Thymus (tissue), 14 donors: ENCODE measurements around the gene PICALM. TPM values are rescaled to one million over a fixed set of nuclear protein-coding genes. Genes with fewer than 3 reads are reported as not detected.

Source experiments
- DNase-seq, 9 donors: peaks; one replicate each; pipeline ENCODE4 v3.0.0-alpha.2; 2013; ENCODE audit warnings: low spot score in 9 of 9, low read depth in 6 of 9, missing footprints in 1 of 9
- H3K27ac ChIP-seq, 2 donors: one replicate each; pipeline ENCODE4 v1.5.1; 2013; ENCODE audit warnings: control low read depth in 1 of 2, low read depth in 1 of 2, low read length in 1 of 2, mild to moderate bottlenecking in 1 of 2, moderate library complexity in 1 of 2
- H3K27me3 ChIP-seq, 2 donors: one replicate each; pipeline ENCODE4 v1.5.1; 2013; ENCODE audit warnings: low read length in 1 of 2; ENCODE audit not compliant: control insufficient read depth in 2 of 2, insufficient read depth in 1 of 2
- H3K36me3 ChIP-seq, 2 donors: one replicate each; pipeline ENCODE4 v1.5.1; 2013; ENCODE audit warnings: low read length in 1 of 2, mild to moderate bottlenecking in 1 of 2, moderate library complexity in 1 of 2; ENCODE audit not compliant: control insufficient read depth in 2 of 2, insufficient read depth in 2 of 2
- H3K4me1 ChIP-seq, 2 donors: one replicate each; pipeline ENCODE4 v1.5.1; 2013; ENCODE audit warnings: low read length in 2 of 2; ENCODE audit not compliant: control insufficient read depth in 2 of 2, insufficient read depth in 2 of 2
- H3K4me3 ChIP-seq, 2 donors: one replicate each; pipeline ENCODE4 v1.5.1; 2013; ENCODE audit warnings: low read length in 2 of 2, control low read depth in 1 of 2, mild to moderate bottlenecking in 1 of 2
- H3K9me3 ChIP-seq, 2 donors: one replicate each; pipeline ENCODE4 v1.5.1; 2013; ENCODE audit warnings: low read length in 1 of 2, mild to moderate bottlenecking in 1 of 2; ENCODE audit not compliant: control insufficient read depth in 2 of 2, insufficient read depth in 1 of 2
- whole genome bisulfite sequencing: extraction: QIAGEN DNeasy Blood & Tissue Kit; methylation state at CpG from one replicate; pipeline ENCODE4 v1.1.7; 2013; 5-methylcytosine and 5-hydroxymethylcytosine counted together
- long read RNA-seq, 10 donors: transcript quantifications; one replicate each; lab custom pipeline, GENCODE V29; 2026
- polyA plus RNA-seq: library from polyadenylated mRNA; stranded (reverse); fragments of 200-250 nt; gene quantifications from one replicate; pipeline ENCODE4 v1.2.3, GENCODE V29; 2013
- total RNA-seq: library from RNA; stranded (reverse); fragments of 120-200 nt; gene quantifications from one replicate; pipeline ENCODE4 v1.2.4, GENCODE V29; 2013
- donor health status: healthy.

The PICALM gene, protein sequence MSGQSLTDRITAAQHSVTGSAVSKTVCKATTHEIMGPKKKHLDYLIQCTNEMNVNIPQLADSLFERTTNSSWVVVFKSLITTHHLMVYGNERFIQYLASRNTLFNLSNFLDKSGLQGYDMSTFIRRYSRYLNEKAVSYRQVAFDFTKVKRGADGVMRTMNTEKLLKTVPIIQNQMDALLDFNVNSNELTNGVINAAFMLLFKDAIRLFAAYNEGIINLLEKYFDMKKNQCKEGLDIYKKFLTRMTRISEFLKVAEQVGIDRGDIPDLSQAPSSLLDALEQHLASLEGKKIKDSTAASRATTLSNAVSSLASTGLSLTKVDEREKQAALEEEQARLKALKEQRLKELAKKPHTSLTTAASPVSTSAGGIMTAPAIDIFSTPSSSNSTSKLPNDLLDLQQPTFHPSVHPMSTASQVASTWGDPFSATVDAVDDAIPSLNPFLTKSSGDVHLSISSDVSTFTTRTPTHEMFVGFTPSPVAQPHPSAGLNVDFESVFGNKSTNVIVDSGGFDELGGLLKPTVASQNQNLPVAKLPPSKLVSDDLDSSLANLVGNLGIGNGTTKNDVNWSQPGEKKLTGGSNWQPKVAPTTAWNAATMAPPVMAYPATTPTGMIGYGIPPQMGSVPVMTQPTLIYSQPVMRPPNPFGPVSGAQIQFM
- 111 TPM for total RNA-seq
- 93.1 TPM for polyA plus RNA-seq
- long read RNA-seq, donor 1, partial matches to known transcripts = 0 of 3 reads
- long read RNA-seq, donor 1, other reads (novel, unspliced or antisense) = 0 of 3 reads
- long read RNA-seq, donor 2 = 0 reads
- long read RNA-seq, donor 3, transcript PICALM-205 (3 exons, 738 nt) = major isoform, 6 of 10 reads
- long read RNA-seq, donor 3, partial matches to known transcripts = 0 of 10 reads
- long read RNA-seq, donor 3, other reads (novel, unspliced or antisense) = 0 of 10 reads
- long read RNA-seq, donor 4, partial matches to known transcripts = 0 of 4 reads
- long read RNA-seq, donor 4, other reads (novel, unspliced or antisense) = 0 of 4 reads
- long read RNA-seq, donor 5, transcript PICALM-205 (3 exons, 738 nt) = major isoform, 8 of 24 reads
- long read RNA-seq, donor 5, partial matches to known transcripts = 13 of 24 reads
- long read RNA-seq, donor 5, other reads (novel, unspliced or antisense) = 0 of 24 reads
- long read RNA-seq, donor 6, partial matches to known transcripts = 0 of 6 reads
- long read RNA-seq, donor 6, other reads (novel, unspliced or antisense) = 0 of 6 reads
- long read RNA-seq, donor 7, partial matches to known transcripts = 31 of 36 reads
- long read RNA-seq, donor 7, other reads (novel, unspliced or antisense) = 0 of 36 reads
- long read RNA-seq, donor 8 = 0 reads
- long read RNA-seq, donor 9, partial matches to known transcripts = 0 of 7 reads
- long read RNA-seq, donor 9, other reads (novel, unspliced or antisense) = 0 of 7 reads
- long read RNA-seq, donor 10, transcript PICALM-205 (3 exons, 738 nt) = major isoform, 7 of 11 reads
- long read RNA-seq, donor 10, partial matches to known transcripts = 0 of 11 reads
- long read RNA-seq, donor 10, other reads (novel, unspliced or antisense) = 0 of 11 reads

DNA sequence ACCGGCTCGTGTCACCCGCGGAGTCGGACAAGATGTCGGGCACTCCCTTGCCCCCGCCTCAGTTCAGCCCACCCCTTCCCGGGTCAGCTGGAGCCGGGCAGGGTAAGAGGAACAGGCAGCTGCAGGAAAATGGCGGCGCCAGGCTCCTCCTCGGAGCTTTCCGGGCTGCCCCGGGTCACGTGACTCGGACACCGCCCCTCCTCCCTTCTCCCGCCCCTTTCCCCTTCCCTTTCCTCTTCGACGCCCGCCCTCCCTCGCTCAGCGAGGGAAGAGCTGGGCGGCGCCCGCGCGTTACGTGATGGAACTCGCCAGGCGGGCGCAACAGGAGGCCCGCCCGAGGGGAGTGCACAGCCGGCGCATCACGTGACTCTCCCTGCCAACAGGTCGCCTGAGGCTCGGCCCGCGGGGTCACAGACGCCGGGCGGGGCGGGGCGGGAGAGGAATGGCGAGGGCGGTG lies at the start of gene PICALM:
Gene PICALM, minus strand, starts transcription at position 134 of the 457 bp plus-strand sequence. CDS start 304 bp downstream, outside the sequence.
- H3K36me3 ChIP-seq = no peaks in the 10 kb centered on the region
- peak within 1 kb of the TSS; percentile 88 to 99 for H3K4me3 ChIP-seq
- under 1% methylated on average over 48 of the region's 48 CpGs for WGBS
- no peaks in the 10 kb centered on the region for H3K9me3 ChIP-seq
- DNase-seq = peak; percentile 89 to 99 (median 97)
- peak within 1 kb of the TSS; percentile 92 to 96 for H3K27ac ChIP-seq
- no peaks in the 10 kb centered on the region for H3K27me3 ChIP-seq
- peaks cover 13 to 21% of the 10 kb centered on the region in 2 donors for H3K4me1 ChIP-seq

DNA sequence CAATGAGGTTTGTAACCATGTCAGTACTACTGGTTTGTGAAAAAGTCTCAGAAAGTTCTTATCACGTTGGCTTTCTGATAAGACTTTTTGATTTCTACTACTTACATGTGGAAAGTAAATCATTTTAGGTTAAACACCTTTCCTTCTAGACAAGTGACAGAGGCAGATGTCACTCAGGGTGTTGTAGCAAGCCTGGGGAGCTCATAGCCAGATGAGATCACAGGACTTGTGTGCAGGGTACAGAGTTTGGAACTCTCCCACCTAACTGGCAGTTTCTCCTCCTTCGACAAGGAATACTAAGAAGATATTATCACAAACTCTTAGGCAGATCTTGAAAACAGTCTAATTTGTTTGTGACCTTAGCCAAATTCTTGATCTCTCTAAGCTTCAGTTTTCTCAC lies 49.4 kb upstream of the PICALM start:
- 94% methylated on average over 2 of the region's 2 CpGs for WGBS
- no peaks in the 10 kb centered on the region for H3K4me1 ChIP-seq
- H3K9me3 ChIP-seq = no peaks in the 10 kb centered on the region
- no peak for DNase-seq
- no peaks in the 10 kb centered on the region for H3K36me3 ChIP-seq
- no peaks in the 10 kb centered on the region for H3K27me3 ChIP-seq
- H3K27ac ChIP-seq = no peak overlapping the region
- H3K4me3 ChIP-seq = no peak overlapping the region

DNA sequence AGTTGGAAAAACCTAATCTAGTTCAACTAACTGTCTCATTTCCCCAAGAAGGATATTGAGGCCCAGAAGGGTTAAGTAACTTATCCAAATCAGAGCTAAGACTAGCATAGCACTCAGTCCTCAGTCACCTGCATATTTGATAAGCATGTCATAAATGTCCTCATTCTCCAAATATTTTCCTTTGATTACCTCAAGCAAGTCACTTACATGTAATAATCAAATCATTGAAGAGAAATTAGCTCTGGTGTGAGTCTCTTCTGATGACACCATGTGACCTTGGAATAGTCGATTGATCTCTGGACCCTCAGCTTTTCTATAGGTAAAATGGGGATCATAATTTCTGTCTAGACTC lies 48.8 kb upstream of the PICALM start:
- Histone ChIP-seq H3K4me3 (no peak overlapping the region), H3K4me1 (no peaks in the 10 kb centered on the region), H3K36me3 (no peaks in the 10 kb centered on the region), H3K27ac (no peak overlapping the region), H3K27me3 (no peaks in the 10 kb centered on the region), H3K9me3 (no peaks in the 10 kb centered on the region)
- DNase-seq = no peak
- WGBS = 97% methylated on average over 1 of the region's 1 CpG

DNA sequence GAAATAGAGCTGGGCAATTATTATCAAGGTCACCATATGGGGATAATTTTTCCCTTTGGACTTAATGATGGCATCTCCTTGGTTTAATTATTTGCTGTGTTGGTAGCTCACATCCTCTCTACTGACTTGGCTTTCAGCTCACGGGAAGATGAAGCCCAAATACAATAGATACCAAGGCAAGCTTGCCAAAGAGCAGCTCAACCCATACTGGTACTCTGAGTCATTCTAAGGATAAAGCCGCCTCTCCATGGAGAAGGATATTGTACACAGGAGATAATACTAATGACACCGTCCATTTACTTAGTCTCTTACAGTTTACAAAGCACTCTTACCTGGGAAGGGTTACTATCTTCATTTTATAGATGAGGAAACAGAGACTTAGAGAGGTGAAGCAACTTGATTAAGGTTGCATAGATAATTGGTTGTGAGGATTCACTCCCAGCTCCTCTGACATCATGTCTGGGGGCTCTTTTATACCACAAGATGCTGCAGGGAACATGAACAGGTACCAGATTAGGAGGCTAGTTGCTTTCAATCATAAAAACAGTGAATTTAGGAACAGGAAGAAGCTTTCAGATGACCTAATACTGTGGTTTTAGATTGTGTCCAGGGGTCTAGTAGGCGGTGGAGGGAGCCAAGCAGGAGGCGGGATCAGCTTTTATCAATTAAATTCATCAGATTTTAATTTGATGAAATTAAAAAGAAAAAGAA lies 48.3 kb upstream of the PICALM start:
- no peak overlapping the region for H3K4me3 ChIP-seq
- no peaks in the 10 kb centered on the region for H3K27me3 ChIP-seq
- 93% methylated on average over 5 of the region's 5 CpGs for WGBS
- no peaks in the 10 kb centered on the region for H3K36me3 ChIP-seq
- H3K27ac ChIP-seq = no peak overlapping the region
- DNase-seq = no peak
- H3K9me3 ChIP-seq = no peaks in the 10 kb centered on the region
- no peaks in the 10 kb centered on the region for H3K4me1 ChIP-seq

DNA sequence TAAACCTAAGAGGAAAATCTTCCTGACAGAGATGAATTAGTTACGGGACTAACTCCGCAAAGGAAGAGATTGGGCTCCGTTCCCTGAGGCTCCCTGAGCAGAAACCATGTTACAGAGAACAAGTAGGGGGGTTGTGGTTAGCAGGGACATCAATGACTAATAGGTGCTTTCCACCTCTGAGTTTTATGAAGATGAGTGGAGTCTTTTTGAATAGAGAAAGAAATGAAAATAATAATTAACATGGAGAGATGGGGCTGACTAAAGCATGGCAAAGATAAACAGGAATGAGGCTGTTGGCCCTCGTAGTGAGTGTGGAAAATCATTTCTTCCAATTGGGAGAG lies 47.5 kb upstream of the PICALM start:
- H3K4me1 ChIP-seq = no peaks in the 10 kb centered on the region
- H3K36me3 ChIP-seq = no peaks in the 10 kb centered on the region
- H3K27ac ChIP-seq = no peak overlapping the region
- 88% methylated on average over 4 of the region's 4 CpGs for WGBS
- H3K9me3 ChIP-seq = no peaks in the 10 kb centered on the region
- DNase-seq = peak in 1 of 9 donors; percentile 20
- H3K4me3 ChIP-seq = no peak overlapping the region
- no peaks in the 10 kb centered on the region for H3K27me3 ChIP-seq

DNA sequence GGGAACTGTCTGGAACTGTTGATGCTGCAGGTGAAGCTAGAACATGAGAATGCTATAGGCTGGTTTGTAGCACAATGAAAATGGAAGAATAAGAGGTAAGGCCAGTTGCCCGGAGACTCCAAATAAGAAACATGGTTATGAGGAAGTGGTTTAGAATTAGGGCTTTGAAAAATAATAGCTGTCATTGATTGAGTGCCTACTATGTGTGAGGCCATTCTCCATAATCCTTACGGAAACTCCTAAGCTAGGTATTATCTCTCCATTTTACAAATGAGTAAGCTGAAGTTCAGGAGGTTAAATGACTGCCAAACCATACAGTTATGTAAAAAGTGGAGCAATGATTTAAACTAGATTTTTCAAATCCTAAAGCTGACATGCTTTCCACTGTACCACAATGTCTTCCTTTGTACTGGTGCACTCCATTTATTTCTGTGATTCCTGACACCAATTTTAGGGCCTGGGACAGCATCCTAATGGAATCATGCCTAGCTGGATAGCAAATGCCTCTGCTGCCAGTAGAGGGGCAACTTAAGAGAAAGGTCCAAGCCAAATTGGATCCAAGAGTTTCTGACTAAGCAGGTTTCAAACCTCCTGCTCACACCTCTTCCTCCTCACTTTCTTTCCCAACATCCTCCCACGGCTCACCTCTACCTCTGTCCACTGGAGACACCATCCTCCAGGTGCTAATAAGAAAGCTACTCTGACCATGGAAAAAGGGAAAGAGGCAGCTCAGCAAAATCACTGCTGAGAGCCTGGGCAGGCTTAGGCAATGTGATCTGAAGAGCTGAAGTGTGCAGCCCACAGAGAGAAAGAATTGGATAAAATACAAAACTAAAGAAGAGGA lies 46.9 kb upstream of the PICALM start:
- no peaks in the 10 kb centered on the region for H3K4me1 ChIP-seq
- H3K9me3 ChIP-seq = no peaks in the 10 kb centered on the region
- H3K36me3 ChIP-seq = no peaks in the 10 kb centered on the region
- H3K27me3 ChIP-seq = no peaks in the 10 kb centered on the region
- no peak for DNase-seq
- H3K27ac ChIP-seq = peak overlapping the region; percentile 0 to 33
- no peak overlapping the region for H3K4me3 ChIP-seq
- 89% methylated on average over 3 of the region's 3 CpGs for WGBS

DNA sequence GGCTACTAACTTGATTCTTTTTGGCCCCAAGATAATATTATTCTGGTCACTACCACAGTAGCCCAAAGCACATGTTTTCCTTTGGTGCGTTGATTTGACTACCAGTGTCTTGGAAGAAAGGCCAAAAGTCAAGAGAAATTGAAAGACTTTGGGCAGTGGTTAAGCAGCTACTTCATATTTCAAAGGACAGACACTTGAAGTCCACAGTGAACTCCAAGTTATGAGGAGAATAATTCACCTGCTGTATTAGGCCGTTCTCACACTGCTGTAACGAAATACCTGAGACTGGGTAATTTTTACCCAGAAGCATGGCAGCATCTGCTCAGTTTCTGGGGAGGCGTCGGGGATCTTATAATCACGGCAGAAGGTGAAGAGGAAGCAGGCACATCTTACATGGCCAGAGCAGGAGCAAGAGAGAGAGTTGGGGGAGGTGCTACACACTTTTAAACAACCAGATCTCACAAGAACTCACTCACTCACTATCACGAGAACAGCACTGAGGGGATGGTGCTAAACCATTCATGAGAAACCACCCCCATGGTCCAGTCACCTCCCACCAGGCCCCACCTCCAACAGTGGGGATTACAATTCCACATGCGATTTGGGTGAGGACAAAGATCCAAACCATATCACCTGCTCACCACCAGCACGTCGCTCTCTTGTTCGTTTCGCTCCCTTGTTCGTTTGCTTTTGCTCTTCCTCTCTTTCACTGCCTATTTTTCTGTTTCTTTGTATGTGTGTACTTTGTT lies 40.2 kb upstream of the PICALM start:
- Histone ChIP-seq H3K4me1 (no peaks in the 10 kb centered on the region), H3K9me3 (no peaks in the 10 kb centered on the region), H3K4me3 (no peak overlapping the region), H3K27ac (no peak overlapping the region), H3K27me3 (no peaks in the 10 kb centered on the region), H3K36me3 (no peaks in the 10 kb centered on the region)
- DNase-seq = no peak
- 94% methylated on average over 13 of the region's 13 CpGs for WGBS
